K562 (cell line): Measurements from ENCODE around the gene CDKL5. TPM values are rescaled to one million over a fixed set of nuclear protein-coding genes. Genes with fewer than 3 reads are reported as not detected.
A peak's percentile ranks its signal among the peaks of the same experiment; 100 is the strongest.

Source experiments
- CHD1 ChIP-seq: fragments of 200-600 bp; sonication (generic); IDR thresholded peaks from one replicate; pipeline ENCODE4 v1.6.1; 2012; ENCODE audit warnings: mild to moderate bottlenecking, moderate library complexity, low read length, inconsistent platforms
- DMBX1 ChIP-seq: fragments of 250-450 bp; sonication (Bioruptor Pico); IDR thresholded peaks from 2 replicates; pipeline ENCODE4 v1.8.0; 2022; ENCODE audit warnings: inconsistent platforms, mild to moderate bottlenecking, moderate library complexity, borderline replicate concordance
- ELF2 ChIP-seq: fragments of 250-450 bp; sonication (Bioruptor Pico); IDR thresholded peaks from 2 replicates; pipeline ENCODE4 v1.5.0; 2021; ENCODE audit warnings: mild to moderate bottlenecking
- MAFF ChIP-seq: IDR thresholded peaks from 2 replicates; pipeline ENCODE4 v1.6.1; 2012; ENCODE audit warnings: low read length, improper control_type of control experiment
- NUFIP1 ChIP-seq: fragments of 450-650 bp; IDR thresholded peaks from 2 replicates; pipeline ENCODE4 v1.6.1; 2018; ENCODE audit not compliant: partially characterized antibody
- PRMT5 ChIP-seq: sonication (generic); formaldehyde crosslinking; IDR thresholded peaks from 2 replicates; pipeline ENCODE4 v1.5.0; 2020; ENCODE audit warnings: missing genetic modification reagents
- SIN3B ChIP-seq: fragments of 450-650 bp; IDR thresholded peaks from 2 replicates; pipeline ENCODE4 v1.6.1; 2017; ENCODE audit warnings: low read depth, mild to moderate bottlenecking, moderate library complexity
- ZBED1 ChIP-seq: IDR thresholded peaks from 2 replicates; pipeline ENCODE4 v1.6.1; 2014
- ZNF143 ChIP-seq: sonication (generic); formaldehyde crosslinking; IDR thresholded peaks from 2 replicates; pipeline ENCODE4 v1.9.0; 2022; ENCODE audit warnings: mild to moderate bottlenecking, missing genetic modification reagents
- ZNF232 ChIP-seq: sonication (generic); formaldehyde crosslinking; IDR thresholded peaks from 2 replicates; pipeline ENCODE4 v1.8.0; 2022; ENCODE audit warnings: mild to moderate bottlenecking, missing genetic modification reagents
- ZNF76 ChIP-seq: fragments of 250-450 bp; sonication (Bioruptor Pico); IDR thresholded peaks from 2 replicates; pipeline ENCODE4 v1.4.0; 2020; ENCODE audit warnings: mild to moderate bottlenecking, moderate library complexity, borderline replicate concordance
- ZSCAN29 ChIP-seq: fragments of 450-650 bp; IDR thresholded peaks from 2 replicates; pipeline ENCODE4 v1.6.1; 2017
- polyA plus RNA-seq, 8 experiments: library from polyadenylated mRNA; depleted of rRNA in 4 of 8; stranded (reverse) in 5 of 8; unstranded in 3 of 8; fragments of >200 nt; fragmentation: Nextera tagmentation in 2 of 8; fragmentation: Illumina TruSeq in 1 of 8; extraction: Ambion mirVana in 2 of 8; extraction: Trizol in 1 of 8; gene quantifications; 2 replicates each; pipeline versions ENCODE4 v1.2.1 to v1.2.3, GENCODE V29; 2011 to 2014; ENCODE audit warnings: inconsistent platforms in 1 of 8, missing spikeins in 1 of 8
- total RNA-seq, 7 experiments: library from RNA; depleted of rRNA in 6 of 7; stranded (reverse); fragments of >200 nt in 6 of 7; fragmentation: Illumina TruSeq in 2 of 7; extraction: Trizol in 2 of 7; gene quantifications; 2 replicates each; pipeline versions ENCODE4 v1.2.1 to v1.2.3, GENCODE V29; 2011 to 2021; ENCODE audit warnings: low replicate concordance in 1 of 7
- TF ChIP-seq, protein P1 (sequence below): sonication (generic); formaldehyde crosslinking; IDR thresholded peaks from 2 replicates; pipeline ENCODE4 v1.8.1; 2022; ENCODE audit warnings: missing genetic modification reagents
- TF ChIP-seq, protein P2 (sequence below): sonication (generic); IDR thresholded peaks from 2 replicates; pipeline ENCODE4 v1.6.1; 2016
- TF ChIP-seq, protein P3 (sequence below): IDR thresholded peaks from 2 replicates; pipeline ENCODE4 v1.6.1; 2012; ENCODE audit warnings: low read depth, low read length, improper control_type of control experiment, borderline replicate concordance
- TF ChIP-seq, protein P4 (sequence below), 2 experiments: fragments of 450-650 bp; conservative IDR thresholded peaks; 2 replicates each; pipeline ENCODE4 v1.6.1; 2017; ENCODE audit warnings: mild to moderate bottlenecking in 2 of 2, moderate library complexity in 2 of 2
- TF ChIP-seq, protein P5 (sequence below): fragments of 250-450 bp; sonication (Bioruptor Pico); IDR thresholded peaks from 2 replicates; pipeline ENCODE4 v1.4.0; 2020; ENCODE audit warnings: borderline replicate concordance

CDKL5 gene
- total and polyA plus RNA-seq, 9 of the 15 experiments (the other 6 are each of a cell fraction or from before 2014, with no cell fraction given): under 0.01 to 0.21 (median 0.04) TPM

DNA sequence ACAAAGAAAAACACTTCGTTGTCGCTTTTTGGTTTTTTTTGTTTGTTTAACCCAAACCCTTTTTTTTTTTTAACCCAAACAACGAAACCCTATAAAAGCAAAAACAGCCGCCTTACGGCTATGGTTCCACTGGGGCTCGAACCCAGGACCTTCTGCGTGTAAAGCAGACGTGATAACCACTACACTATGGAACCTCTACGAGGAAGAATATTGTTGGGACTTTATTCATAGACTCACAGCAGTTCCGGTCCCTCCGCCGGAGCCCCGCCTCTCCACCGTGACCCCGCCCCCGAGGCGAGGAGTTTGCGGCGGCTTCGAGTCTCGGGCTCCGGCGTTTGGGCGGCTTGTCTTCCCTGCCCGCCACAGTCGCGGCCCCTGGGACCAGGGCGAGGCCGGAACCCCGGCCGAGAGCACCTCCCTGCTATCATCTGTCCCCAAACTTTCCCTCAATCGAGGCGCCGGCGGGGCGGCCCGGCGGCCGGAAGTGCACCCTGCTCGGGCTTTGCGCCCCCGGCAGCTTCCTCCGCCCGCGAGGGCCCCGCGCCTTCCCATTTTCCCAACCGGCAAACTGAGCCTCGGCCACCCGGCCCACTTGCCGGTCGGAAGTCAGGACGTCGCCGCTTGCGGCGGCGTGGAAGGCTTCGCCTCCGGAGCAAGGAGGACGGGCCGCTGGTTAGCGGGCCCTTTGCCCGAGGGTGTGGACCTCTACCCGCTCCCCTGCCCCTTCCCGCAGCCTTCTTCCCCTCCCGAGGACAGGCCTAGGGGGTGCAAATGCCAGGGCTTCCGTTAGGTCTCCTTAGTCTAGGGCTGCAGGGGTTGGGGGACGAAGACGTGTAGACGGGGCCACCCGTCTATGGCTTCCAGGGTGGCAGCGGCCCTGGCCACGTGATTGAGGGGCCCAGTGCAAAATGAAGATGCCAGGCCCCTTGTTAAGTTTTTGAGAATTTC, 249.7 kb downstream of the CDKL5 start (continued):
- TF ChIP-seq ELF2 (CRISPR knock-in tag): no peak
- TF ChIP-seq ZNF232 (CRISPR knock-in tag): no peak
- TF ChIP-seq, protein P1, sequence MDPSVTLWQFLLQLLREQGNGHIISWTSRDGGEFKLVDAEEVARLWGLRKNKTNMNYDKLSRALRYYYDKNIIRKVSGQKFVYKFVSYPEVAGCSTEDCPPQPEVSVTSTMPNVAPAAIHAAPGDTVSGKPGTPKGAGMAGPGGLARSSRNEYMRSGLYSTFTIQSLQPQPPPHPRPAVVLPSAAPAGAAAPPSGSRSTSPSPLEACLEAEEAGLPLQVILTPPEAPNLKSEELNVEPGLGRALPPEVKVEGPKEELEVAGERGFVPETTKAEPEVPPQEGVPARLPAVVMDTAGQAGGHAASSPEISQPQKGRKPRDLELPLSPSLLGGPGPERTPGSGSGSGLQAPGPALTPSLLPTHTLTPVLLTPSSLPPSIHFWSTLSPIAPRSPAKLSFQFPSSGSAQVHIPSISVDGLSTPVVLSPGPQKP (CRISPR knock-in tag): no peak
- TF ChIP-seq ZSCAN29: no peak
- TF ChIP-seq SIN3B: no peak
- TF ChIP-seq, protein P2, sequence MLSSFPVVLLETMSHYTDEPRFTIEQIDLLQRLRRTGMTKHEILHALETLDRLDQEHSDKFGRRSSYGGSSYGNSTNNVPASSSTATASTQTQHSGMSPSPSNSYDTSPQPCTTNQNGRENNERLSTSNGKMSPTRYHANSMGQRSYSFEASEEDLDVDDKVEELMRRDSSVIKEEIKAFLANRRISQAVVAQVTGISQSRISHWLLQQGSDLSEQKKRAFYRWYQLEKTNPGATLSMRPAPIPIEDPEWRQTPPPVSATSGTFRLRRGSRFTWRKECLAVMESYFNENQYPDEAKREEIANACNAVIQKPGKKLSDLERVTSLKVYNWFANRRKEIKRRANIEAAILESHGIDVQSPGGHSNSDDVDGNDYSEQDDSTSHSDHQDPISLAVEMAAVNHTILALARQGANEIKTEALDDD: no peak
- no peak for TF ChIP-seq ZNF76 (CRISPR knock-in tag)
- TF ChIP-seq CHD1: no peak
- no peak for TF ChIP-seq ZNF143 (CRISPR knock-in tag)
- TF ChIP-seq, protein P3, sequence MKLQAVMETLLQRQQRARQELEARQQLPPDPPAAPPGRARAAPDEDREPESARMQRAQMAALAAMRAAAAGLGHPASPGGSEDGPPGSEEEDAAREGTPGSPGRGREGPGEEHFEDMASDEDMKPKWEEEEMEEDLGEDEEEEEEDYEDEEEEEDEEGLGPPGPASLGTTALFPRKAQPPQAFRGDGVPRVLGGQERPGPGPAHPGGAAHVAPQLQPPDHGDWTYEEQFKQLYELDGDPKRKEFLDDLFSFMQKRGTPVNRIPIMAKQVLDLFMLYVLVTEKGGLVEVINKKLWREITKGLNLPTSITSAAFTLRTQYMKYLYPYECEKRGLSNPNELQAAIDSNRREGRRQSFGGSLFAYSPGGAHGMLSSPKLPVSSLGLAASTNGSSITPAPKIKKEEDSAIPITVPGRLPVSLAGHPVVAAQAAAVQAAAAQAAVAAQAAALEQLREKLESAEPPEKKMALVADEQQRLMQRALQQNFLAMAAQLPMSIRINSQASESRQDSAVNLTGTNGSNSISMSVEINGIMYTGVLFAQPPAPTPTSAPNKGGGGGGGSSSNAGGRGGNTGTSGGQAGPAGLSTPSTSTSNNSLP: no peak
- TF ChIP-seq PRMT5 (CRISPR knock-in tag): no peak
- no peak for TF ChIP-seq MAFF
- TF ChIP-seq, protein P4, sequence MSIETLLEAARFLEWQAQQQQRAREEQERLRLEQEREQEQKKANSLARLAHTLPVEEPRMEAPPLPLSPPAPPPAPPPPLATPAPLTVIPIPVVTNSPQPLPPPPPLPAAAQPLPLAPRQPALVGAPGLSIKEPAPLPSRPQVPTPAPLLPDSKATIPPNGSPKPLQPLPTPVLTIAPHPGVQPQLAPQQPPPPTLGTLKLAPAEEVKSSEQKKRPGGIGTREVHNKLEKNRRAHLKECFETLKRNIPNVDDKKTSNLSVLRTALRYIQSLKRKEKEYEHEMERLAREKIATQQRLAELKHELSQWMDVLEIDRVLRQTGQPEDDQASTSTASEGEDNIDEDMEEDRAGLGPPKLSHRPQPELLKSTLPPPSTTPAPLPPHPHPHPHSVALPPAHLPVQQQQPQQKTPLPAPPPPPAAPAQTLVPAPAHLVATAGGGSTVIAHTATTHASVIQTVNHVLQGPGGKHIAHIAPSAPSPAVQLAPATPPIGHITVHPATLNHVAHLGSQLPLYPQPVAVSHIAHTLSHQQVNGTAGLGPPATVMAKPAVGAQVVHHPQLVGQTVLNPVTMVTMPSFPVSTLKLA (conservative IDR thresholded peaks at IDR 0.05): 0 out of 4 replicates have a peak, but pooled peaks of 1 of the 2 experiments have one; percentile 14
- TF ChIP-seq, protein P5, sequence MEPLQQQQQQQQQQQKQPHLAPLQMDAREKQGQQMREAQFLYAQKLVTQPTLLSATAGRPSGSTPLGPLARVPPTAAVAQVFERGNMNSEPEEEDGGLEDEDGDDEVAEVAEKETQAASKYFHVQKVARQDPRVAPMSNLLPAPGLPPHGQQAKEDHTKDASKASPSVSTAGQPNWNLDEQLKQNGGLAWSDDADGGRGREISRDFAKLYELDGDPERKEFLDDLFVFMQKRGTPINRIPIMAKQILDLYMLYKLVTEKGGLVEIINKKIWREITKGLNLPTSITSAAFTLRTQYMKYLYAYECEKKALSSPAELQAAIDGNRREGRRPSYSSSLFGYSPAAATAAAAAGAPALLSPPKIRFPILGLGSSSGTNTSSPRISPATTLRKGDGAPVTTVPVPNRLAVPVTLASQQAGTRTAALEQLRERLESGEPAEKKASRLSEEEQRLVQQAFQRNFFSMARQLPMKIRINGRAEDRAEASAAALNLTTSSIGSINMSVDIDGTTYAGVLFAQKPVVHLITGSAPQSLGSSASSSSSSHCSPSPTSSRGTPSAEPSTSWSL (CRISPR knock-in tag): no peak
- TF ChIP-seq NUFIP1: no peak
- TF ChIP-seq ZBED1: no peak
- no peak for TF ChIP-seq DMBX1 (CRISPR knock-in tag)
